CD4-positive, alpha-beta T cell treated with Interleukin-4 for 1 hour (primary cell): Measurements from ENCODE around the gene DTNBP1.

ENCODE experiments used
- DNase-seq, 2 donors: peaks; one replicate each; pipeline ENCODE4 v3.0.0-alpha.2; 2020 to 2022

DTNBP1 gene

DNA sequence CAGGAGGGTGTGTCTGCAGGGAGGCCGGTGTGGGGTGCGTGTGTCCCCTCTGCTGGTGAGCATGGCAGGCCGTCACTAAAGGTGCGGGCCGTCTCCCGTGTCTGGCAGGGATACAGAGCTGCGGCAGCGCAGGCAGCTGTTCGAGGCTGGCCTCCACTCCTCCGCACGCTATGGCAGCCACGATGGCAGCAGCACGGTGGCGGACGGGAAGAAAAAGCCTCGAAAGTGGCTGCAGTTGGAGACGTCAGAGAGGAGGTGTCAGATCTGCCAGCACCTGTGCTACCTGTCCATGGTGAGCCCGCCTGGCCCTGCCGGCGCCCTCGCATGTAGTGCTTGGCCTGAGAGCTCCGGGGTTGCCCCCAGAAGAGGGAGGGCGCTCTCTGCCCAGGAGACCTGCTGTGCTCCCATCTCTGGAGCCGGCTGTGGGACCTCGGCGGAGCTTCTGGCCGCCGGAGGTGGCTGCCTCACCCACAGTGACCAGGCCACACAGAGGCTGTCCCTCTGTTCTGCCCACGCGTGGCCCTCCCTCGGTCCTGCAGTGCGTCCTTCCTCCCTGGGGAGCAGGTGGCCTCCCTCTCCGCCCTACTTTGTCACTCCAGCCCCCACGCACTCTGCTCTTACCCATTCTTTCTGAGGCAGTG lies 149.6 kb downstream of the DTNBP1 start:
- no peak for DNase-seq

DNA sequence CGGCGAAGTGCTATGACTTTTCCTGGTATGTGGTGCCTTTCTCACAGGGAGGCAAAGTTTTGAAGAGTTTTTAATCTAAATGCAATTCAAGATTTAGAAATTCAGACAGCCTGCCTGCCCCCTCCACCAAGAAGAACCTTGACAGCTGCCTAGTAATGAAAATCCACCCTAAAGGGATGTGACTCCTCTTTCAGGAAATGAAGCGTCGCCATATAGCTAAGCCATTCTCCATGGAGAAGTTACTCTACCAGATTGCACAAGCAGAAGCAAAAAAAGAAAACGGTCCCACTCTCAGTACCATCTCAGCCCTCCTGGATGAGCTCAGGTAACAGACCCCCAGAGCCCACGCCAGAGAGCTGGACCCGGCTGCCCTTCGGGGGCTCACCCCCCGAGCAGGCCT lies 150.1 kb downstream of the DTNBP1 start:
- no peak for DNase-seq

- DNase-seq = no peak
These were observed 150.7 kb downstream of the DTNBP1 start for GRCh38 chr6:15512126-15512525.

- no peak for DNase-seq
These were observed 151.3 kb downstream of the DTNBP1 start for GRCh38 chr6:15511248-15512125.

- DNase-seq = no peak
These were observed 152.1 kb downstream of the DTNBP1 start for GRCh38 chr6:15510536-15511247.

DNA sequence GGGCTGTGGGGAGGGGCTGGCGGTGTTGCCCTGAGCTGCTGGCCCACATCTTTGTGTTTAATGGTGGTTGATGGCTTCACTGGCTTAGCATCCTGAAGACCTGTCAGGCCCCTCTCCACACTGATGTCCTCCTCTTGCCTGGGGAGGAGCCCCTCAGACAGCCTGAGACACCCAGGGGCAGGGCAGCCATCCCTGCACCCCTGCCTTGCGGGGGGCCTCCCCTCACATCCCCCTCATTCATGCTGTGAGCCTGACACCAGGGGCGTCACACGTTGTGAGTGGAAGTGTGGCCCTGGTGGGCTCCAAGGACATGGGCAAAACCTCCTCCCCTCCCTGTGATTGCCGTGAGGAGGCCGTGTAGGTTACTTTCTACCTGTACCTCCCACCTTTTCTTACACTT lies 152.7 kb downstream of the DTNBP1 start:
- no peak for DNase-seq

DNA sequence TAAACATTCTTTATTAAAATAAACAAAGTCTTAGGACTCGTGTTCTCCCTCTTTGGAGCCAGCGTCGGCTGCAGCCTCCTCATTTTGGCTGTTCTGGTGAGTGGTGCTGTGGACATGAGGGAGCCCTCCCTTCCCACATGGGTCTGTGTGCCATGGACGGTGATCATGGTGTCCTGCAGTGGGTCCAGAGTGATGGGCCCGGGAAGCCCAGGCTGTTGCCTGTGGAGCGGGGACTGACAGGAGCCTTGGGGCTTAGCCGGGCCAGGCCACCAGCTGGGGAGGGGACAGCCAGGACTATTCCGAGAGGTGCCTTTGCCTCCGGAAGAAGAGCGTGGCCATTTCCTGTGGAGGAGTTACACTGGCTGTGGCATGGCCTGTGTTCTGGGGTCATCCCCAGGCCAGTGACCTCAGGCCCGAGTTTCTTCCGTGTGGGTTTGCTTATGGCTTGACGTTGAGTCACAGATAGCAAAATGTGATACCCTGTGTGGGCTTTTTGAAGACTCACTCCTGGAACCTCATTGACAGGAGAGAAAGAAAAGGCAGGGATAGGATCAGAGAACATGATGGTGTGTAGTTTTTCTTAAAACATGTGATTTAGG lies 153.4 kb downstream of the DTNBP1 start:
- DNase-seq = no peak

GRCh38 chr6:15508931-15509330 lies 153.9 kb downstream of the DTNBP1 start:
- DNase-seq = no peak

- no peak for DNase-seq
These were observed 154.4 kb downstream of the DTNBP1 start for GRCh38 chr6:15508441-15508871.

DNA sequence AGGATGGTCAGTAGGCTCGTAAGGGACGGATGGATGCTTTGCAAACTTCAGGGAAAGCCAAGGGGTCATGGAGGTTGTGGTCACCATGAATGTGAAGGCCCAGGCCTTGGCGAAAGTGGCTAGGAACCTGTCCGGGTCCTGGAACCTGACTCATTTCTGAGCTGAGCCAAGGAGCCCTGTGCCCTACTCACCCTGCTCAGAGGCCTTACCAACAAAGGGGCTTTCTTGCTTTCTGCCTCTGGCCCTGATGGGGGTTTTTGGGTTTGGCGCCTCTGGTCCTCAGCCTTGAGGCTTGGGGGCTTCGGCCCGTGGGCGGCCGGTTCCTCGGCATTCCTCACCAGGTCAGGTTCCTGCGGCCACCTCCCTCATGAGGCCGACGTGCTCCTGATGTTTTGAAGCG lies 155.1 kb downstream of the DTNBP1 start:
- DNase-seq = no peak

DNA sequence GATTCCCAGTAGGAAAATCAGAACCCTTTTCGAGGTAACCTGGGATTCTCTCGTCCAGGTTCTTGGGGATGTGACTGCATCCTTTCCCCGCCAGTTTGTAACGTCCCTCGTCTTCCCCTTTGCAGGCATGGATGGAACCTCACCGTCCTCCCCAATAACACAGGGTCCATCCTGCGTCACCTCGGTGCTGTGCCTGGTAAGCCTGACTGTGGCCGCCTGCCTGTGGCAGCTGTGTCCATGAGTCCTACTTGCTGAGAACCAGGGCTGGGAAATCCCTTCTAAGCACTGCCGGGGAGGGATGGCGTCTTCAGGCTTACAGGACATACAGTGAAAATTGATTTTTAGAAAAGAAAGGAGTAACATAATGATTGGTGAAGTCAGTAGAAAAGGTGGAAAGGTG lies 155.6 kb downstream of the DTNBP1 start:
- no peak for DNase-seq

GRCh38 chr6:15506066-15506465 lies 156.8 kb downstream of the DTNBP1 start:
- DNase-seq = no peak

DNA sequence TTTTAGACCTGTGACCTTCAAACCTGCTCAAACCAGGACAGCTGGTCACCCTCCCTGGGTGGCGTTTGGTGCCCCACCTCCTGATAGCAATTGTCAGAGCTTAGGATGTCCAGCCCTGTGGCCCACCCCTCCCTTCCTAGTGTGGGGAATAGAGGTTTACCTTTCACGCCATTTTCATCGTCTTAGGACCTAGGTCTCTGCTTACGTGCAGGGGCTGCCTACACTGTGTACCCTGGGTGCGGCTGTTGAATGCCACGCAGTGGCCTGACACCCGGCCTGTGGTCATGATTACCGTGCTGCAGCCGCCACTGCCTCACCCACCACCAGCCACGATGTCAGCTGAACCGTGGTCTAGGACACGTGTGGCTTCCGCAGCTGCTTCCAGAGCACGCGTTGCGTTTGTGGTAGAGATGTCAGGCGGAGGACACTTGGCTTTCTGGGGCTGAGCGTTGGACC lies 157.3 kb downstream of the DTNBP1 start:
- DNase-seq = no peak

GRCh38 chr6:15504581-15505350 lies 158.1 kb downstream of the DTNBP1 start:
- no peak for DNase-seq

DNA sequence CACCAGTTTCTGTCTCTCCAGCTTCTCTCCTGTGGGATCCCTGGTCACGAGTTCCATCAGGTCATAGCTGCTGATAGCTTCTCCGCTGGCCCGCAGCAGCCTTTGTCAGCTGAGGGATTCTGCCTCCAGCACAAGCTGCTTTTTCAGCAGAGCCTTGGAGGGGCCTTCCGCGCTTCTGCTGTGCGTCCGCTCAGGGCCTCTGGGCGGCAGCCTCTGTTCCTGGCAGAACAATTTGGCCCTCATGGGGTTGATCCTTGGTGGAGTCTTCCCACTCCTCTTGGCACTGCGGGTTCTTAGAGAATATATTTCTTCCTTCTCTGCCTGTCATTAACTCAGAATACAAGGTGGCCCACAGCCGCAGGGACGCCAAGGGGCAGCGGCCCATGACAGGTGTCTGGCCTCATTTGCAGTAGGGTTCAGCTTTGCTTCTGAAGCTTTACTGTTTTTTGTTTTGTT lies 158.8 kb downstream of the DTNBP1 start:
- no peak for DNase-seq

DNA sequence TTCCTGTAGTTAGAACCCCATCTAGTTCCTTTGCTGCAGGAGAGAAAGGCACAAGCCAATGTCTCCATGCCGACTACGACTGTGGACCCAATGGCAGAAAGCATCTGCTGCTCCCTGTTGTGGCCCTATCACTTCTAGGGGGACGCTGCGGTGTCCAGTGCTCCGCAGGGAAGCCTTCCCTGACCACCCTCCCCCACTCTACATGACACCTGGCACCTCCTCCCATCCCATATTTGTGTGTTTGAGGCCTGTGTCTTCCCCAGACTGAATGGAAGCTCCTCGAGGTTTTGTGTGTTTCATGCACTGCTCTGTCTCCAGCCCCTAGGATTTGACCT lies 159.5 kb downstream of the DTNBP1 start:
- no peak for DNase-seq

DNA sequence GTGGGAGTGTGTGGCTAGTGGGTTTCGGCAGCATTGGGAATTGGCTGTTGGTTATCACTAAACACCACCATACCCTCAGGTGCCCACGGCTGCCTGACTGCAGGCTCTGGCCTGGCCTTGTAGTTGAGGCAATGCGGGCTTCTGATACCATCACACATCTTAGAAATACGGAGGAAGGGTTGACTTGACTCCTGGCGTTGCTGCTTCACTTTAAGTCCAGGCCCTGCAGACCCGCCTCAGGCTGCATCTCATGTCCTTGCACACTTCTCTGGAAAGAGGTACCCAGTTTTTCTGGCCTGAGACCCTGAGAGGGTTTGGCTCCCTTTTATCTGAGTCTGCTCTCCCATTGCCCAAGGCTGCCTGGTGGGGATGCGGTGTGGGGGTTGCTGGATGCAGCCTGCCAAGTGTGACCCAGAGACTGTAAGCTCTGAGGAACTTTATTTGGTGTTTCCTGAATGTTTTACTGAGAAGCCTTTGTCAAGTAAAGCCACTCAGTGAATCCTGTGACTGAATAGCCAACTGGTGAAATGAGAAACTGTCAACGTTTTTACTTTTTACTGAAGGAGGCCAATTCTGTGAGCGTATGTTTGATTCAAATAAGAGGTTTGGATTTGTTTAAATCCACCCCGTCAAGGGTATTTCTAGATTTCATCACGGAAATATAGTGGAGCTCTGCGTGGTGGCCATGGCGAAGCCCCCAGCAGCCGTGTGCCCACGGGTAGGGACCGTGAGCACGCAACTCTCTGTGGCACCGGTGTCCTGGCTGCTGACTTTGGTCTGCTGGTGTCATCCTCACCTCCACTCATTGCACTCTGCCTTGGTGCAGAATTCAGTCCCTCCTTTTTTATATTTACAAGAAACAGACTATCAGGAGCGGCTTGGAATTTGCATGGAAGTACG lies 160.1 kb downstream of the DTNBP1 start:
- no peak for DNase-seq

DNA sequence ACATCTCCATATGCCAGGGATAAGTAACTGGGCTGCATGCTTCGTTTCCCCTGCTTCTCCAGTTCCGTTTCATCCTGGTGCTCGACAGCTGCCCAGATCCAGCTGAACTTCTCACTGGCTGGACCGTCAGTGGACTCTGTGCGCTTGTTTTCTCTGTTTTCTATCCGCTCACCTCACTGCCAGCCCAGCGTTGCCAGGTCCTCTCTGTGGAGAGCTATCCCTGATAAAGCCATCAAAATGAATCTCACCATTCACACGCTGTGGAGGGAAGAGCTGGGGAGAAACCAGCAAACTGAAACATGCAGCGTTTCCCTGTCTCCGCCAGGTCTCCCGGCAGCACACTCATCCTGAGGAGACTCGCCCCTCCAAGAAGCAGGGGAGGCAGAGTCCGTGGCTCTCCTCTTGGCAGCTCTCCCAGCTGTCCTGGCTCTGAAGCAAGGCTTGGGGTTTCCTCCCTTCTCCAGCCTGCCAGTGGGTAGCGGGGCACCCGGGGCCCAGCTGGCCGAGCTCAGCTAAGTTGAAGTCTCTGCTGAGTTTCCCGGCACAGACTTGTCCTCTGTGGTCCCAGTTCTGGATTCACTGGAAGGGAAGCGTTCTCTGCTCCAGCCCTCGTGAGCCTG lies 160.9 kb downstream of the DTNBP1 start:
- no peak for DNase-seq

- no peak for DNase-seq
These were observed 161.7 kb downstream of the DTNBP1 start for GRCh38 chr6:15500901-15501825.
